Lung (tissue), 12 donors: ENCODE results near the gene XRCC2. TPM values are rescaled to one million over a fixed set of nuclear protein-coding genes. Genes with fewer than 3 reads are reported as not detected.
"Not testable (repeated sequence)": the region's sequence is repeated elsewhere in the genome, so short reads cannot be mapped to it uniquely, and the experiment has no call there.

ENCODE experiments used
- ATAC-seq: fragments of 200-7000 bp; cut with Tn5 transposase; one replicate; pipeline ENCODE4 v1.9.1; 2020; ENCODE audit warnings: moderate number of reproducible peaks; ENCODE audit not compliant: insufficient read depth, low FRiP score
- DNase-seq, 3 donors: peaks; one replicate each; pipeline ENCODE4 v3.0.0-alpha.2; 2013 to 2017
- H3K27ac ChIP-seq, 2 donors: one replicate each; pipeline ENCODE4 v1.5.1; 2013; ENCODE audit warnings: mild to moderate bottlenecking in 2 of 2, moderate library complexity in 2 of 2, control low read depth in 1 of 2, inconsistent platforms in 1 of 2, low read depth in 1 of 2, low read length in 1 of 2
- H3K27me3 ChIP-seq, 3 donors: one replicate each; pipeline ENCODE4 v1.5.1; 2013; ENCODE audit warnings: low read length in 2 of 3; ENCODE audit not compliant: control insufficient read depth in 3 of 3, insufficient read depth in 3 of 3
- H3K36me3 ChIP-seq, 4 donors: one replicate each; pipeline ENCODE4 v1.5.1; 2013; ENCODE audit warnings: low read length in 4 of 4, mild to moderate bottlenecking in 1 of 4, moderate library complexity in 1 of 4; ENCODE audit not compliant: control insufficient read depth in 4 of 4, insufficient read depth in 4 of 4
- H3K4me1 ChIP-seq, 5 donors: one replicate each; pipeline ENCODE4 v1.5.1; 2013; ENCODE audit warnings: low read length in 5 of 5, mild to moderate bottlenecking in 2 of 5, moderate library complexity in 1 of 5; ENCODE audit not compliant: control insufficient read depth in 5 of 5, insufficient read depth in 5 of 5
- H3K4me3 ChIP-seq: one replicate; pipeline ENCODE4 v1.5.1; 2013; ENCODE audit warnings: mild to moderate bottlenecking, control low read depth, moderate library complexity
- H3K9ac ChIP-seq, 2 donors: one replicate each; pipeline ENCODE4 v1.5.1; 2013; ENCODE audit warnings: low read length in 2 of 2, control low read depth in 1 of 2; ENCODE audit not compliant: insufficient read depth in 1 of 2
- H3K9me3 ChIP-seq, 4 donors: one replicate each; pipeline ENCODE4 v1.5.1; 2013; ENCODE audit warnings: low read length in 3 of 4, mild to moderate bottlenecking in 1 of 4, moderate library complexity in 1 of 4; ENCODE audit not compliant: control insufficient read depth in 4 of 4, insufficient read depth in 3 of 4
- WGBS, 2 donors: extraction: QIAGEN DNeasy Blood & Tissue Kit; methylation state at CpG; one replicate each; pipeline ENCODE4 v1.1.7; 2013; 5-methylcytosine and 5-hydroxymethylcytosine counted together
- polyA plus RNA-seq, 2 donors: library from polyadenylated mRNA; stranded (reverse); fragments of 200-250 nt; gene quantifications; one replicate each; pipeline ENCODE4 v1.2.1, GENCODE V29; 2013
- total RNA-seq, 2 donors: library from RNA; depleted of rRNA in 1 of 2; stranded (reverse); fragments of >200 nt in 1 of 2; gene quantifications; one replicate each; pipeline ENCODE4 v1.2.1, GENCODE V29; 2014 to 2021
- TF ChIP-seq, protein P1 (sequence below): IDR thresholded peaks from 2 replicates; pipeline ENCODE4 v1.5.1; 2012; ENCODE audit warnings: mild to moderate bottlenecking; ENCODE audit errors: control extremely low read depth, extremely low read depth
- donor health status: control.
- donor health status: control.
- donor health status: Bipolar disorder and iron deficiency.
- donor health status: healthy.
- donor health status: DM: yes; HTN: yes; CAD: no.

Gene XRCC2
- total and polyA plus RNA-seq, 4 donors: 0.34 to 2.9 (median 1.0) TPM

DNA sequence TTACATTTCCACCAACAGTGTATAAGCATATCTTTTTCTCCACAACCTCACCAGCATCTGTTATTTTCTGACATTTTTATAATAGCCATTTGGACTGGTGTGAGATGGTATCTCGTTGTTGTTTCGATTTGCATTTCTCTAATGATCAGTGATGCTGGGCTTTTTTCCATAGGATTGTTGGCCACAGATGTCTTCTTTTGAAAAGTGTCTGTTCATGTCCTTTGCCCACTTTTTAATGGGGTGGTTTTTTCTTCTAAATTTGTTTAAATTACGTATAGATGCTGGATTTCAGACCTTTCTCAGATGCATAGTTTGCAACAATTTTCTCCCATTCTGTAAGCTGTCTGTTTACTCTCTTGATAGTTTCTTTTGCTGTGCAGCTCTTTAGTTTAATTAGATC lies 28.9 kb downstream of the XRCC2 start:
- DNase-seq: no peak
- Histone ChIP-seq H3K27ac (no peak overlapping the region), H3K9ac (no peak overlapping the region), H3K9me3 (peaks cover 0 to 2% (median 0%) of the 10 kb centered on the region in 4 donors), H3K36me3 (peaks cover 0 to 4% (median 3%) of the 10 kb centered on the region in 4 donors), H3K4me3 (no peak overlapping the region), H3K27me3 (no peaks in the 10 kb centered on the region), H3K4me1 (no peaks in the 10 kb centered on the region)
- TF ChIP-seq, protein P1, sequence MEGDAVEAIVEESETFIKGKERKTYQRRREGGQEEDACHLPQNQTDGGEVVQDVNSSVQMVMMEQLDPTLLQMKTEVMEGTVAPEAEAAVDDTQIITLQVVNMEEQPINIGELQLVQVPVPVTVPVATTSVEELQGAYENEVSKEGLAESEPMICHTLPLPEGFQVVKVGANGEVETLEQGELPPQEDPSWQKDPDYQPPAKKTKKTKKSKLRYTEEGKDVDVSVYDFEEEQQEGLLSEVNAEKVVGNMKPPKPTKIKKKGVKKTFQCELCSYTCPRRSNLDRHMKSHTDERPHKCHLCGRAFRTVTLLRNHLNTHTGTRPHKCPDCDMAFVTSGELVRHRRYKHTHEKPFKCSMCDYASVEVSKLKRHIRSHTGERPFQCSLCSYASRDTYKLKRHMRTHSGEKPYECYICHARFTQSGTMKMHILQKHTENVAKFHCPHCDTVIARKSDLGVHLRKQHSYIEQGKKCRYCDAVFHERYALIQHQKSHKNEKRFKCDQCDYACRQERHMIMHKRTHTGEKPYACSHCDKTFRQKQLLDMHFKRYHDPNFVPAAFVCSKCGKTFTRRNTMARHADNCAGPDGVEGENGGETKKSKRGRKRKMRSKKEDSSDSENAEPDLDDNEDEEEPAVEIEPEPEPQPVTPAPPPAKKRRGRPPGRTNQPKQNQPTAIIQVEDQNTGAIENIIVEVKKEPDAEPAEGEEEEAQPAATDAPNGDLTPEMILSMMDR: no peak
- no peak for ATAC-seq
- 95 to 97% methylated on average over 3 of the region's 3 CpGs for WGBS, 2 donors

DNA sequence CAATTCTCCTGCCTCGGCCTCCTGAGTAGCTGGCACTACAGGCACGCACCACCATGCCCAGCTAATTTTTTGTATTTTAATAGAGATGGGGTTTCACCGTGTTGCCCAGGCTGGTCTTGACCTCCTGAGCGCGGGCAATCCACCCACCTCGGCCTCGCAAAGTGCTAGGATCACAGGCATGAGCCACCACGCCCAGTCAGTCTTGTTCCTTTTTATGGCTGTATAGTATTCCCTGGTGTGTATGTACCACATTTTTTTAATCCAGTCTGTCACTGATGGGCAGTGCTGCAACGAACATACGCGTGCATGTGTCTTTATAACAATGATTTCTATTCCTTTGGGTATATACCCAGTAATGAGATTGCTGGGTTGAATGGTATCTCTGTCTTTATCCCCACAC lies 29.4 kb downstream of the XRCC2 start:
- H3K4me1 ChIP-seq, DNase-seq, H3K4me3 ChIP-seq, ATAC-seq, H3K9ac ChIP-seq, H3K36me3 ChIP-seq, H3K27me3 ChIP-seq, H3K9me3 ChIP-seq, H3K27ac ChIP-seq: not testable (repeated sequence)
- WGBS, 2 donors: 93 to 96% methylated on average over 11 of the region's 11 CpGs

DNA sequence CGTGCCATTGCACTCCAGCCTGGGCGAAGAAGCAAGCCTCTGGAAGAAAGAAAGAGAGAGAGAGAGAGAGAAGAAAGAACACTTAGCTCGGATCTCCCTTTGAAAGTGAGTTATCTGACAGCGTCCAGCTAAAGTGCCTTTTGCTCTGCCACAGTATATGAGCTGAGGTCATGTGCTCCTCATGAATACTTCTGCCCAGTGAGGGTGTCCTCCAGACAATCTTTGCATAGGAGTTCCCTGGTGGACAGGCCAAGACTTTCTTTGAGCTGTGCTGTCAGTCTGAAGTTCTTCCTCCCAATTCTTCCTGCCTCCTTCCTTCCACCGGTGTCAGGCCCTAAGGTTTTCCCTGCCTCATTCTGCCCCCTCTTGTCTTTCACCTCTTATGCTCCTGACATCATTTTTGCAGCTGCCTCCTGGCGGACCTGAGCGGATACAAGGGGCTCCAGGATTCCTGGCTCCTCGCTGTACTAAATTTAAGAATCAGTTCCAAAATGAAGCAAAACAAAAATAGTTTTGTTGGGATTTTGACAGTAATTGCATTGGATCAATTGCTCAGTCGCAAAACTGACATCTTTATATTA lies 31.9 kb downstream of the XRCC2 start:
- peaks cover 0 to 2% (median 0%) of the 10 kb centered on the region in 4 donors for H3K9me3 ChIP-seq
- no peak for ATAC-seq
- no peak overlapping the region for H3K9ac ChIP-seq
- H3K4me3 ChIP-seq: no peak overlapping the region
- H3K27ac ChIP-seq: no peak overlapping the region
- no peak for DNase-seq
- H3K36me3 ChIP-seq: peaks cover 0 to 4% (median 3%) of the 10 kb centered on the region in 4 donors
- TF ChIP-seq, protein P1: no peak
- no peaks in the 10 kb centered on the region for H3K4me1 ChIP-seq
- no peaks in the 10 kb centered on the region for H3K27me3 ChIP-seq
- WGBS, 2 donors: 88 to 91% methylated on average over 9 of the region's 9 CpGs

DNA sequence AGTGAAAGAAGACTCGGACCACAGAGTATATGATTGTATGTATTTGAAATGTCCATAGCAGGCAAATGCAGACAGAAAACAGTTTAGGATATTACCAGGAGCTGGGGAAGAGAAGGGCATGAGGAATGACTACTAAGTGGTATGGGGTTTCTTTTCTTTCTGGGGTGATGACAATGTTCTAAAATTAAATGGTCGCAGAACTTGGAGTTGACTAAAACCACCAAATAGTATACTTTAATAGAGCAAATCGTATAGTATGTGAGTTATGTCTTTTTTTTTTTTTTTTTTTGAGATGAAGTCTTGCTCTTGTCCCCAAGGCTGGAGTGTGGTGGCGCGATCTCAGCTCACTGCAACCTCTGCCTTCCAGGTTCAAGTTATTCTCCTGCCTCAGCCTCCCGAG lies 34.6 kb downstream of the XRCC2 start:
- Histone ChIP-seq H3K27me3 (no peaks in the 10 kb centered on the region), H3K36me3 (no peaks in the 10 kb centered on the region), H3K9ac (no peak overlapping the region), H3K9me3 (no peaks in the 10 kb centered on the region), H3K4me3 (no peak overlapping the region), H3K27ac (no peak overlapping the region), H3K4me1 (no peaks in the 10 kb centered on the region)
- WGBS, 2 donors: 96 to 98% methylated on average over 6 of the region's 6 CpGs
- TF ChIP-seq, protein P1: no peak
- DNase-seq (no peak), ATAC-seq (no peak)
